PFSK-1 (cell line): ENCODE measurements around the gene HHIPL1.

ENCODE experiments used
- FOXP2 ChIP-seq: optimal IDR thresholded peaks from 2 replicates; pipeline ENCODE3; 2011; ENCODE audit warnings: borderline replicate concordance, control low read depth, inconsistent platforms; ENCODE audit not compliant: insufficient read depth; ENCODE audit errors: extremely low read length, extremely low read depth
- POLR2AphosphoS5 ChIP-seq: IDR thresholded peaks from 2 replicates; pipeline ENCODE4 v1.6.1; 2012; ENCODE audit warnings: low read depth, mild to moderate bottlenecking, control low read depth, low read length, moderate library complexity
- REST ChIP-seq, 2 experiments: IDR thresholded peaks; 2 replicates each; pipeline versions ENCODE4 v1.6.1 to v1.8.0; 2011 to 2012; ENCODE audit warnings: low read depth in 2 of 2, low read length in 2 of 2, control low read depth in 1 of 2, inconsistent platforms in 1 of 2, mild to moderate bottlenecking in 1 of 2, moderate library complexity in 1 of 2; ENCODE audit not compliant: insufficient read depth in 1 of 2
- SIN3A ChIP-seq: IDR thresholded peaks from 2 replicates; pipeline ENCODE4 v1.6.1; 2012; ENCODE audit warnings: mild to moderate bottlenecking, low read length, moderate library complexity, borderline replicate concordance; ENCODE audit not compliant: insufficient read depth
- TAF1 ChIP-seq: IDR thresholded peaks from 2 replicates; pipeline ENCODE4 v1.6.1; 2012; ENCODE audit warnings: low read length, control low read depth, borderline replicate concordance; ENCODE audit not compliant: insufficient read depth

Gene HHIPL1

GRCh38 chr14:99625476-99625875, 19.5 kb upstream of the HHIPL1 start:
- no peak for TF ChIP-seq FOXP2
- TF ChIP-seq REST (IDR thresholded peaks at IDR 0.05; ENCODE audit: insufficient read depth in 1 of 2, low read depth in 2 of 2, low read length in 2 of 2), result no peak
- no peak for TF ChIP-seq TAF1
- TF ChIP-seq POLR2AphosphoS5, result no peak
- no peak for TF ChIP-seq SIN3A

- TF ChIP-seq SIN3A, result no peak
- TF ChIP-seq POLR2AphosphoS5, result no peak
- no peak for TF ChIP-seq TAF1
- no peak for TF ChIP-seq FOXP2
- no peak for TF ChIP-seq REST (IDR thresholded peaks at IDR 0.05; ENCODE audit: insufficient read depth in 1 of 2, low read depth in 2 of 2, low read length in 2 of 2)
These were observed 18.8 kb upstream of the HHIPL1 start for GRCh38 chr14:99626041-99626648.

GRCh38 chr14:99627100-99627499, 17.8 kb upstream of the HHIPL1 start:
- TF ChIP-seq TAF1 (no peak), POLR2AphosphoS5 (no peak), REST (IDR thresholded peaks at IDR 0.05; ENCODE audit: insufficient read depth in 1 of 2, low read depth in 2 of 2, low read length in 2 of 2) (no peak), FOXP2 (no peak), SIN3A (no peak)

GRCh38 chr14:99627510-99628381, 17.2 kb upstream of the HHIPL1 start:
- TF ChIP-seq FOXP2 (no peak), TAF1 (no peak), REST (IDR thresholded peaks at IDR 0.05; ENCODE audit: insufficient read depth in 1 of 2, low read depth in 2 of 2, low read length in 2 of 2) (no peak)
